Activated CD4-positive, alpha-beta T cell treated with anti-CD3 and anti-CD28 coated beads, Interleukin-2, Interleukin-4, amounts not matched to agents 100 ng/mL and 50 ng/mL, durations not matched to agents 16 hours and 8 hours (primary cell): ENCODE data around the gene DIS3L2.
"Not testable (repeated sequence)": the region's sequence is repeated elsewhere in the genome, so short reads cannot be mapped to it uniquely, and the experiment has no call there.

Experiments
- DNase-seq: peaks from one replicate; pipeline ENCODE4 v3.0.0-alpha.2; 2020; ENCODE audit warnings: low spot score

The DIS3L2 gene

GRCh38 chr2:231928901-231929725 is 32.4 kb upstream of the DIS3L2 start:
- DNase-seq, result no peak

- no peak for DNase-seq
Observed at GRCh38 chr2:231929961-231930592, 31.4 kb upstream of the DIS3L2 start.

GRCh38 chr2:231930593-231931281 is 30.8 kb upstream of the DIS3L2 start:
- no peak for DNase-seq

GRCh38 chr2:231931481-231931915 is 30.0 kb upstream of the DIS3L2 start:
- no peak for DNase-seq

GRCh38 chr2:231932711-231932970 is 28.9 kb upstream of the DIS3L2 start:
- no peak for DNase-seq

GRCh38 chr2:231932985-231933915 is 28.3 kb upstream of the DIS3L2 start:
- no peak for DNase-seq

GRCh38 chr2:231933916-231934401 is 27.6 kb upstream of the DIS3L2 start:
- no peak for DNase-seq

- no peak for DNase-seq
Observed at GRCh38 chr2:231934441-231935206, 26.9 kb upstream of the DIS3L2 start.

GRCh38 chr2:231935207-231935524 is 26.3 kb upstream of the DIS3L2 start:
- no peak for DNase-seq

- DNase-seq, result no peak
Observed at GRCh38 chr2:231935815-231936214, 25.7 kb upstream of the DIS3L2 start.

- DNase-seq, result no peak
Observed at GRCh38 chr2:231936491-231936890, 25.0 kb upstream of the DIS3L2 start.

- DNase-seq, result no peak
Observed at GRCh38 chr2:231937057-231937456, 24.5 kb upstream of the DIS3L2 start.

- DNase-seq, result no peak
Observed at GRCh38 chr2:231939022-231939421, 22.5 kb upstream of the DIS3L2 start.

GRCh38 chr2:231940795-231941194 is 20.7 kb upstream of the DIS3L2 start:
- no peak for DNase-seq

- no peak for DNase-seq
Observed at GRCh38 chr2:231941673-231942072, 19.8 kb upstream of the DIS3L2 start.

- DNase-seq, result no peak
Observed at GRCh38 chr2:231942180-231942579, 19.3 kb upstream of the DIS3L2 start.

- DNase-seq, result no peak
Observed at GRCh38 chr2:231946241-231946814, 15.2 kb upstream of the DIS3L2 start.

GRCh38 chr2:231947112-231947511 is 14.4 kb upstream of the DIS3L2 start:
- not testable (repeated sequence) for DNase-seq

- DNase-seq, result no peak
Observed at GRCh38 chr2:231947694-231948093, 13.8 kb upstream of the DIS3L2 start.

- DNase-seq, result no peak
Observed at GRCh38 chr2:231951452-231952035, 10.0 kb upstream of the DIS3L2 start.
